MCF 10A (cell line): Measurements from ENCODE around the gene RANBP3L. TPM values are rescaled to one million over a fixed set of nuclear protein-coding genes. Genes with fewer than 3 reads are reported as not detected.

Source experiments
- BruUV-seq: library from RNA; stranded (reverse); fragments of 400-500 nt; replicated peaks from 2 replicates; lab custom pipeline; 2021; lab: Mats Ljungman, UMichigan
- CTCF ChIA-PET: fragments of 300-600 bp; sonication (Branson Sonifier 250); formaldehyde crosslinking; extraction: SDS; loops from one replicate; lab custom pipeline; 2021; ENCODE audit warnings: antibody characterized with exemption, inconsistent platforms; lab: Yijun Ruan, JAX
- POLR2A ChIA-PET: fragments of 300-600, 350-650 bp; sonication (Branson Sonifier 250); formaldehyde crosslinking; extraction: SDS; loops from one replicate; lab custom pipeline; 2020; ENCODE audit warnings: antibody characterized with exemption, inconsistent platforms; lab: Yijun Ruan, JAX
- DNase-seq: peaks from one replicate; pipeline ENCODE4 v3.0.0-alpha.2; 2018; ENCODE audit not compliant: unreplicated experiment
- H3K27ac Mint-ChIP-seq: one replicate; pipeline ENCODE4 v1.8.0; 2022; ENCODE audit warnings: mild to moderate bottlenecking, low read depth, mixed read lengths; ENCODE audit not compliant: unreplicated experiment
- H3K27me3 Mint-ChIP-seq: one replicate; pipeline ENCODE4 v1.8.0; 2022; ENCODE audit warnings: mixed read lengths; ENCODE audit not compliant: insufficient read depth, unreplicated experiment
- H3K36me3 Mint-ChIP-seq: one replicate; pipeline ENCODE4 v1.8.0; 2022; ENCODE audit warnings: mild to moderate bottlenecking, moderate library complexity, mixed read lengths; ENCODE audit not compliant: insufficient read depth, unreplicated experiment
- H3K4me1 Mint-ChIP-seq: one replicate; pipeline ENCODE4 v1.8.0; 2022; ENCODE audit warnings: mixed read lengths; ENCODE audit not compliant: insufficient read depth, unreplicated experiment
- H3K4me3 Mint-ChIP-seq: one replicate; pipeline ENCODE4 v1.8.0; 2022; ENCODE audit warnings: mild to moderate bottlenecking, moderate library complexity, mixed read lengths; ENCODE audit not compliant: unreplicated experiment
- H3K9me3 Mint-ChIP-seq: one replicate; pipeline ENCODE4 v1.8.0; 2022; ENCODE audit warnings: mixed read lengths; ENCODE audit not compliant: unreplicated experiment
- intact Hi-C: fragments of 100-400 bp; cut with micrococcal nuclease; formaldehyde crosslinking; loops from 2 replicates; pipeline ENCODE4 v1.14.1; 2022
- total RNA-seq: library from RNA; stranded (reverse); gene quantifications from 2 replicates; pipeline ENCODE4 v1.2.3, GENCODE V29; 2022
- TF ChIP-seq, protein P1 (sequence below): fragments of 200-600 bp; IDR thresholded peaks from one replicate; pipeline ENCODE4 v1.8.0; 2022; ENCODE audit warnings: antibody characterized with exemption, mild to moderate bottlenecking; ENCODE audit not compliant: unreplicated experiment

The RANBP3L gene
- total RNA-seq, 1 experiment from 2014 or later, result not detected

GRCh38 chr5:36323926-36324781 lies 22.5 kb upstream of the RANBP3L start:
- DNase-seq, result peak; percentile 12
- TF ChIP-seq, protein P1, sequence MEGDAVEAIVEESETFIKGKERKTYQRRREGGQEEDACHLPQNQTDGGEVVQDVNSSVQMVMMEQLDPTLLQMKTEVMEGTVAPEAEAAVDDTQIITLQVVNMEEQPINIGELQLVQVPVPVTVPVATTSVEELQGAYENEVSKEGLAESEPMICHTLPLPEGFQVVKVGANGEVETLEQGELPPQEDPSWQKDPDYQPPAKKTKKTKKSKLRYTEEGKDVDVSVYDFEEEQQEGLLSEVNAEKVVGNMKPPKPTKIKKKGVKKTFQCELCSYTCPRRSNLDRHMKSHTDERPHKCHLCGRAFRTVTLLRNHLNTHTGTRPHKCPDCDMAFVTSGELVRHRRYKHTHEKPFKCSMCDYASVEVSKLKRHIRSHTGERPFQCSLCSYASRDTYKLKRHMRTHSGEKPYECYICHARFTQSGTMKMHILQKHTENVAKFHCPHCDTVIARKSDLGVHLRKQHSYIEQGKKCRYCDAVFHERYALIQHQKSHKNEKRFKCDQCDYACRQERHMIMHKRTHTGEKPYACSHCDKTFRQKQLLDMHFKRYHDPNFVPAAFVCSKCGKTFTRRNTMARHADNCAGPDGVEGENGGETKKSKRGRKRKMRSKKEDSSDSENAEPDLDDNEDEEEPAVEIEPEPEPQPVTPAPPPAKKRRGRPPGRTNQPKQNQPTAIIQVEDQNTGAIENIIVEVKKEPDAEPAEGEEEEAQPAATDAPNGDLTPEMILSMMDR, result no peak
- Mint-ChIP-seq H3K36me3 (no peaks in the 10 kb centered on the region), H3K9me3 (no peaks in the 10 kb centered on the region), H3K4me3 (no peak overlapping the region), H3K4me1 (no peaks in the 10 kb centered on the region), H3K27me3 (peaks cover 20% of the 10 kb centered on the region), H3K27ac (no peak overlapping the region)
- CTCF ChIA-PET, result interaction anchor here (1.0 to 1.6 kb wide), 2 partner anchors 59 to 82 kb away, joined by 3 read pairs; partner anchors contain the start of gene NADK2
- intact Hi-C loops, result no loop called here
- POLR2A ChIA-PET, result no interaction called here
- no TSS peak for BruUV-seq

GRCh38 chr5:36312953-36313672 lies 11.4 kb upstream of the RANBP3L start:
- no peak overlapping the region for H3K4me3 Mint-ChIP-seq
- TF ChIP-seq, protein P1, result no peak
- no peaks in the 10 kb centered on the region for H3K9me3 Mint-ChIP-seq
- intact Hi-C loops, result no loop called here
- CTCF ChIA-PET, result interaction anchor here (1.0 kb wide), 1 partner anchor 195 kb away, joined by 4 read pairs; no protein-coding TSS in a partner anchor
- POLR2A ChIA-PET, result no interaction called here
- BruUV-seq, result no TSS peak
- no peak overlapping the region for H3K27ac Mint-ChIP-seq
- DNase-seq, result no peak
- H3K4me1 Mint-ChIP-seq, result no peaks in the 10 kb centered on the region
- H3K36me3 Mint-ChIP-seq, result no peaks in the 10 kb centered on the region
- H3K27me3 Mint-ChIP-seq, result peaks cover 90% of the 10 kb centered on the region

GRCh38 chr5:36311956-36312355 lies 10.3 kb upstream of the RANBP3L start:
- TF ChIP-seq, protein P1, result no peak
- Mint-ChIP-seq H3K27me3 (peaks cover 88% of the 10 kb centered on the region), H3K27ac (no peak overlapping the region), H3K4me3 (no peak overlapping the region), H3K36me3 (no peaks in the 10 kb centered on the region), H3K4me1 (no peaks in the 10 kb centered on the region), H3K9me3 (no peaks in the 10 kb centered on the region)
- ChIA-PET POLR2A (no interaction called here), CTCF (interaction anchor here (0.7 to 2.2 kb wide), 2 partner anchors 11 to 113 kb away, joined by 4 to 5 read pairs; partner anchors contain the start of gene RANBP3L)
- no peak for DNase-seq
- intact Hi-C loops, result no loop called here
- no TSS peak for BruUV-seq

GRCh38 chr5:36310138-36310537 lies 8.4 kb upstream of the RANBP3L start:
- intact Hi-C loops, result no loop called here
- ChIA-PET CTCF (interaction anchor here (2.2 kb wide), 1 partner anchor 9 kb away, joined by 5 read pairs; the partner anchor contains the start of gene RANBP3L), POLR2A (no interaction called here)
- no TSS peak for BruUV-seq
- DNase-seq, result no peak
- Mint-ChIP-seq H3K4me1 (peaks cover 6% of the 10 kb centered on the region), H3K27ac (no peak overlapping the region), H3K36me3 (no peaks in the 10 kb centered on the region), H3K9me3 (no peaks in the 10 kb centered on the region), H3K27me3 (peaks cover 70% of the 10 kb centered on the region), H3K4me3 (no peak overlapping the region)
- TF ChIP-seq, protein P1, result no peak
